AG10803 (cell line): Measurements from ENCODE around the gene ATF4.
A peak's percentile ranks its signal among the peaks of the same experiment; 100 is the strongest.
"Not testable (repeated sequence)": the region's sequence is repeated elsewhere in the genome, so short reads cannot be mapped to it uniquely, and the experiment has no call there.

ENCODE experiments used
- DNase-seq: peaks from one replicate; pipeline ENCODE4 v3.0.0; 2010; ENCODE audit warnings: low read depth
- H3K4me3 ChIP-seq: 2 replicates; pipeline ENCODE4 v1.5.1; 2011; ENCODE audit warnings: mild to moderate bottlenecking, low read length, control low read depth
- TF ChIP-seq, protein P1 (sequence below): conservative IDR thresholded peaks from 2 replicates; pipeline ENCODE4 v1.5.1; 2011; ENCODE audit warnings: mild to moderate bottlenecking, low read length, control low read depth, inconsistent platforms

The ATF4 gene

DNA sequence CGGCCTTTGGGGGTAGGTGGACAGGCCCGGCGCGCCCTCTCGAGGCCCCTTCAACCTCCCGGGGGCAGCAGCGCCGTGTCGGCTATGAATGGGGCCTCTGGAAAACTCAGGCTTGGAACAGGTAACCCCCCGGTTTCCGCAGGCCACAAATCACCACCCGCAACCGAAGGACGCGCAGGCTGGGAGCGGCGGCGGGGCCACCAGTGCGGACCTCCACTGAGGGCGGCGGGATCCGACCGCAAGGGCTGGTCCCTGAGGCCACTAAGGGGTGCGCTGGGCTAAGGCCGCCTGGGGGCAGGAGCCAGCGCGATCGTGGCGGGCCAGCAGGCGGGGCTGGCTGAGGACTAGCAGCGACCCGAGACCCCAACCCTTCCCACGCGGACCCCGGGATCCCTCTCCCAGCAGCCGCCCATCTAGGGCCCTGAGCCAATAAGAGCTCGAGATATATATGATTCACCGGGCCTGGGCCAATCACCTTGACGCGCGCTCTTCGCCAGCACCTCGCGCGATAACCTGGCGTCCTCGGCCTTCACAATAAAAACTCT, 609 bp upstream of the ATF4 start:
- H3K4me3 ChIP-seq, result peak overlapping the region; percentile 94
- DNase-seq, result peak; percentile 61
- TF ChIP-seq, protein P1, sequence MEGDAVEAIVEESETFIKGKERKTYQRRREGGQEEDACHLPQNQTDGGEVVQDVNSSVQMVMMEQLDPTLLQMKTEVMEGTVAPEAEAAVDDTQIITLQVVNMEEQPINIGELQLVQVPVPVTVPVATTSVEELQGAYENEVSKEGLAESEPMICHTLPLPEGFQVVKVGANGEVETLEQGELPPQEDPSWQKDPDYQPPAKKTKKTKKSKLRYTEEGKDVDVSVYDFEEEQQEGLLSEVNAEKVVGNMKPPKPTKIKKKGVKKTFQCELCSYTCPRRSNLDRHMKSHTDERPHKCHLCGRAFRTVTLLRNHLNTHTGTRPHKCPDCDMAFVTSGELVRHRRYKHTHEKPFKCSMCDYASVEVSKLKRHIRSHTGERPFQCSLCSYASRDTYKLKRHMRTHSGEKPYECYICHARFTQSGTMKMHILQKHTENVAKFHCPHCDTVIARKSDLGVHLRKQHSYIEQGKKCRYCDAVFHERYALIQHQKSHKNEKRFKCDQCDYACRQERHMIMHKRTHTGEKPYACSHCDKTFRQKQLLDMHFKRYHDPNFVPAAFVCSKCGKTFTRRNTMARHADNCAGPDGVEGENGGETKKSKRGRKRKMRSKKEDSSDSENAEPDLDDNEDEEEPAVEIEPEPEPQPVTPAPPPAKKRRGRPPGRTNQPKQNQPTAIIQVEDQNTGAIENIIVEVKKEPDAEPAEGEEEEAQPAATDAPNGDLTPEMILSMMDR, result no peak; the same call in 1 of the 2 replicates

DNA sequence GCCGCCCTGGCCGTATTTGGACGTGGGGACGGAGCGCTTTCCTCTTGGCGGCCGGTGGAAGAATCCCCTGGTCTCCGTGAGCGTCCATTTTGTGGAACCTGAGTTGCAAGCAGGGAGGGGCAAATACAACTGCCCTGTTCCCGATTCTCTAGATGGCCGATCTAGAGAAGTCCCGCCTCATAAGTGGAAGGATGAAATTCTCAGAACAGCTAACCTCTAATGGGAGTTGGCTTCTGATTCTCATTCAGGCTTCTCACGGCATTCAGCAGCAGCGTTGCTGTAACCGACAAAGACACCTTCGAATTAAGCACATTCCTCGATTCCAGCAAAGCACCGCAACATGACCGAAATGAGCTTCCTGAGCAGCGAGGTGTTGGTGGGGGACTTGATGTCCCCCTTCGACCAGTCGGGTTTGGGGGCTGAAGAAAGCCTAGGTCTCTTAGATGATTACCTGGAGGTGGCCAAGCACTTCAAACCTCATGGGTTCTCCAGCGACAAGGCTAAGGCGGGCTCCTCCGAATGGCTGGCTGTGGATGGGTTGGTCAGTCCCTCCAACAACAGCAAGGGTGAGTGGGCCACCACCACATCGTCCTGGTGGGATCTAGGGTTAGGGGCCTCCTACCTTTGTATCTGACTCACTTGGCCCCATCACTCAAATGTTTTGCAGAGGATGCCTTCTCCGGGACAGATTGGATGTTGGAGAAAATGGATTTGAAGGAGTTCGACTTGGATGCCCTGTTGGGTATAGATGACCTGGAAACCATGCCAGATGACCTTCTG, 934 bp downstream of the ATF4 start:
- H3K4me3 ChIP-seq, result peak overlapping the region; percentile 94
- DNase-seq, result peak; percentile 79

DNA sequence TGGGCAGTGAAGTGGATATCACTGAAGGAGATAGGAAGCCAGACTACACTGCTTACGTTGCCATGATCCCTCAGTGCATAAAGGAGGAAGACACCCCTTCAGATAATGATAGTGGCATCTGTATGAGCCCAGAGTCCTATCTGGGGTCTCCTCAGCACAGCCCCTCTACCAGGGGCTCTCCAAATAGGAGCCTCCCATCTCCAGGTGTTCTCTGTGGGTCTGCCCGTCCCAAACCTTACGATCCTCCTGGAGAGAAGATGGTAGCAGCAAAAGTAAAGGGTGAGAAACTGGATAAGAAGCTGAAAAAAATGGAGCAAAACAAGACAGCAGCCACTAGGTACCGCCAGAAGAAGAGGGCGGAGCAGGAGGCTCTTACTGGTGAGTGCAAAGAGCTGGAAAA, 1.7 kb downstream of the ATF4 start:
- not testable (repeated sequence) for DNase-seq
- peak overlapping the region; percentile 94 for H3K4me3 ChIP-seq

DNA sequence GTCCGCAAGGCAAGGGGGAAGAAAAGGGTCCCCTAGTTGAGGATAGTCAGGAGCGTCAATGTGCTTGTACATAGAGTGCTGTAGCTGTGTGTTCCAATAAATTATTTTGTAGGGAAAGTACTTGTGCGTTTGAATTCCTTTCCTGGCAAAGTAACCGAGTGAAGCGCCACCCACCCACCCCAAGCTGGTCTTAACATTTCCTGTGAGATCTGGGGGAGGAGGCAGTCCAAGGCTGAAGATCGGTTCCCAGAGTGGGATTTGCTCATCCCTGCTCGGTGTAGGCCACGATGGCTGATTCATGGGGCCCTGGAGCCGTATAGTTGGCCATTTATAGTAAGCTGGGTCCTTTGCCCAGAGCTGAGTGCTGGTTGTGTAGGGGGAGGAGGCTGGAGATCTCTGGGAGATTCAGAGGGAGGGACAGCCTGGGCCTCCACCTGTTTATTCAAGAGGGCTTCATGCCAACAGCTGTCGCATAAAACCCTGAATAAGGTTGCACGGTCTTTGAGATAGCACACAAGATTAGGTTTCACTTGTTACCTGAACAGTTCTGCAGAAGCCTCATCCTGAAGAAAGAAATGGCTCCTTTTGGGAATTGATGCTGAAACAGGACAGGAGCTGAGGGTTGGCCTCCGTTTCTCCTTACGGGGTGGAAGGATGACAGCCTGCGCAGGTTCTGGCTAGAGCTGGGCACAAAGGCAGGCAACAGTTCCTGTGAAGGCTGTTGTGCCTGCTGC, 2.4 kb downstream of the ATF4 start:
- H3K4me3 ChIP-seq, result peak overlapping the region; percentile 94
- TF ChIP-seq, protein P1, result no peak
- peak; percentile 71 for DNase-seq

DNA sequence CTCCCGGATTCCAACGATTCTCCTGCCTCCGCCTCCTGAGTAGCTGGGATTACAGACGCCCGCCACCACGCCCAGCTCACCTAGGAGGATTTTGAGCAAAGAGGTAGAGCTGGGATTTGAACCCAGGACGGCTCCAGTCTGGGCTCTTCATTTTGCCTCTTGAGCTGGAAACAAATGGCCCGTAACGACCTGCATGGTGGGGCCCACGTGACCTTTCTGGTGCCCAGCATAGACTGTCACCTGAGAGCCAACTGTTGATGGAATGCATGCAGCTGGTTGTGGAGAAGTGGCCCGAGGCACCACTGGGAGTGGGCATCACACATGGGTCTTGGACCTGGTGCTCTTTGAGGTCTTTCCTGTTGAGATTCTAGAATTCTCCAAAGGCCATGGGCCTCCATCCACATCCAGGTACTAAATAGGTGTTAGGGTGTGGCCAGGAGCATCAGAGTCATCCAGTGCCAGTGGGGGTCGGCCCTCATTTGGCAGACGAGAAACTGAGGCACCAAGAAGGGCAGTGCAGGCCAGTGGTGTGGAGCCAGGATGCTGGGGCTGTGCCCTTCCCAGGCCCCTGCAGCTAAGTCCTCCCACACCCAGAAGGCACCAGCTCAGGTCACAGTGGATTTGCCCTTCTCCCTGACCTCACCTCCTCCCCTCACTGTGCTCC, 3.9 kb downstream of the ATF4 start:
- TF ChIP-seq, protein P1, result no peak
- DNase-seq, result no peak
- H3K4me3 ChIP-seq, result no peak overlapping the region

DNA sequence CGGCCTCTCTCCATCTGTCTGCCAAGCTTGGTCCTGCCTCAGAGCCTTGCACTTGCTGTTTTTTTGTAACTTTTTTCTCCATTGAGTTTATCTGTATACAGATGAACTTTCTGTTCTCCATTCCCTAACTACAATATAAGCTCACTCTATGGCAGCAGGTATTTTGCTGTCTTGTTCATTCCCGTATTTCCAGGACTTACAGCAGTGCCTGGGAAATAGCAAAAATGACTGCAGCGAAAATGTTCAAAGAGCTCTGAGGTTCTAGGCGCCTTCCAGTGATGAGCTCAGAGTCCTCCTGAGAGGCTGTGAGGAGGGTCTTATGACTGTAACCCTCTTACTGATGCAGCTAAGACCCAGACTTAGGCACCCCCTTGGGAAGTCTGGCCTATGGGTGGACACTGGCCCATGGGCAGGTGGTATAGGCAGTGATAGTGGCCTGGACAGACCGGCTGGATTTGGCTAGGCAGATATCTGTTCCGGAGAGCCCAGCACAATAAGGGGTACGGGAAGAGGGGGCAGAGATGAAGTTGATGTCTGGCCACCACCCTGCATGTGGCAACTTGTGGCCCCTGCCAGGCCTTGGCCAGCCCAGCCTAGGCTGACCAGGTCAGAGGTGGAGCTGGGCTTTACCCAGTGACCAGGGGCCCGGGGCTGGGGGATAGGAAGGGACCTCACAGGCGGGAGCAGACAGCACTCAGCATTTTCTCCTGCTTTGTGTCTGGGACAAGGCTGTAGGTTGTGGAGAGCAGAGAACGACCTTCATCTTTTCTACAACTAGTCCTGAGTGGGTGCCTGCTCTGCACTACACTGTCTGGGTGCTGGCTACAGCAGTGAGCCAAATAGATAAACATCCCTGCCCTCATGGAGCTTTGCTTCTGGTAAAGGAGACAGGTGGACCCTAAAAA, 4.6 kb downstream of the ATF4 start:
- DNase-seq, result no peak
- no peak overlapping the region for H3K4me3 ChIP-seq
- TF ChIP-seq, protein P1, result no peak

DNA sequence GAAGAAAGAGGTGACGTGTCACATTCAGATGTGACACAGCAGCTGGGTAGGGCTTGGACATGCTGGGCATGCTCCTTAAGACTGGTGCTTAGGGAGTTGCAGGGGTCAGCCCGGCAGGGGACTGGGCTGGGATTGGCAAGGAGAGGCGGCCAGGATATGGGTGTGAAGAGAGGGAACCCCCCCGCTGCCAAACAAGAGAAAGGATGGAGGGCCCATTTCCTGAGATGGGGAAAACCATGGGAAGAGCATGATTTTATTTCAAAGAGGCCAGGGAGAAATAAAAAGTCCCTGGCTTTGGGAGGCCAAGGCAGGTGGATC, 5.3 kb downstream of the ATF4 start:
- TF ChIP-seq, protein P1, result no peak
- no peak for DNase-seq
- no peak overlapping the region for H3K4me3 ChIP-seq
